Retinal pigment epithelial cell (primary cell): Measurements from ENCODE around the gene SUMO3.
A peak's percentile ranks its signal among the peaks of the same experiment; 100 is the strongest.

Experiments
- DNase-seq: peaks from one replicate; pipeline ENCODE4 v3.0.0-alpha.2; 2010; ENCODE audit warnings: low read depth
- H3K4me3 ChIP-seq: 2 replicates; pipeline ENCODE4 v1.5.1; 2011; ENCODE audit warnings: mild to moderate bottlenecking, low read length, control low read depth, moderate library complexity
- CTCF ChIP-seq: conservative IDR thresholded peaks from 2 replicates; pipeline ENCODE4 v1.5.1; 2011; ENCODE audit warnings: low read depth, low read length, control low read depth, inconsistent platforms

SUMO3 gene

GRCh38 chr21:44795342-44795741 lies 22.5 kb downstream of the SUMO3 start:
- no peak overlapping the region for H3K4me3 ChIP-seq
- DNase-seq, result no peak
- TF ChIP-seq CTCF, result no peak

- H3K4me3 ChIP-seq, result no peak overlapping the region
- no peak for TF ChIP-seq CTCF
- no peak for DNase-seq
These were observed 24.1 kb downstream of the SUMO3 start for GRCh38 chr21:44793592-44794374.

GRCh38 chr21:44792702-44793591 lies 24.9 kb downstream of the SUMO3 start:
- no peak for DNase-seq
- TF ChIP-seq CTCF, result peak; percentile 79

GRCh38 chr21:44791993-44792392 lies 25.9 kb downstream of the SUMO3 start:
- no peak for DNase-seq
- no peak for TF ChIP-seq CTCF
- H3K4me3 ChIP-seq, result no peak overlapping the region

More at GRCh38 chr21:44792702-44793591, 24.9 kb downstream of the SUMO3 start:
- H3K4me3 ChIP-seq, result no peak overlapping the region

GRCh38 chr21:44791246-44791645 lies 26.6 kb downstream of the SUMO3 start:
- DNase-seq, result no peak
- TF ChIP-seq CTCF, result no peak

GRCh38 chr21:44790368-44790767 lies 27.5 kb downstream of the SUMO3 start:
- no peak overlapping the region for H3K4me3 ChIP-seq
- TF ChIP-seq CTCF, result no peak
- DNase-seq, result no peak

More at GRCh38 chr21:44791246-44791645, 26.6 kb downstream of the SUMO3 start:
- no peak overlapping the region for H3K4me3 ChIP-seq

- no peak for DNase-seq
- no peak overlapping the region for H3K4me3 ChIP-seq
- TF ChIP-seq CTCF, result no peak
These were observed 28.0 kb downstream of the SUMO3 start for GRCh38 chr21:44789880-44790279.
